Measurements from ENCODE around the gene CCND2.
A peak's percentile ranks its signal among the peaks of the same experiment; 100 is the strongest.

Gene CCND2

GRCh38 chr12:4276524-4277204, 3.1 kb downstream of the CCND2 start:
- peak overlapping the region; percentile 97 for H3K4me3 ChIP-seq (ENCODE audit: low read length)
- TF ChIP-seq CTCF (IDR thresholded peaks at IDR 0.05; ENCODE audit: insufficient read depth, low read depth, low read length, missing control alignments): peak; percentile 94
- peak; percentile 89 for DNase-seq (ENCODE audit: low read depth)

- DNase-seq (ENCODE audit: low read depth): no peak
- TF ChIP-seq CTCF (IDR thresholded peaks at IDR 0.05; ENCODE audit: insufficient read depth, low read depth, low read length, missing control alignments): no peak
- H3K4me3 ChIP-seq (ENCODE audit: low read length): no peak overlapping the region
Observed at GRCh38 chr12:4277205-4277543, 3.6 kb downstream of the CCND2 start.

GRCh38 chr12:4277857-4278256, 4.3 kb downstream of the CCND2 start:
- H3K4me3 ChIP-seq (ENCODE audit: low read length): no peak overlapping the region
- DNase-seq (ENCODE audit: low read depth): no peak
- TF ChIP-seq CTCF (IDR thresholded peaks at IDR 0.05; ENCODE audit: insufficient read depth, low read depth, low read length, missing control alignments): no peak

GRCh38 chr12:4278329-4279197, 5.0 kb downstream of the CCND2 start:
- no peak for TF ChIP-seq CTCF (IDR thresholded peaks at IDR 0.05; ENCODE audit: insufficient read depth, low read depth, low read length, missing control alignments)
- no peak overlapping the region for H3K4me3 ChIP-seq (ENCODE audit: low read length)
- DNase-seq (ENCODE audit: low read depth): no peak

- TF ChIP-seq CTCF (IDR thresholded peaks at IDR 0.05; ENCODE audit: insufficient read depth, low read depth, low read length, missing control alignments): no peak
- no peak for DNase-seq (ENCODE audit: low read depth)
- no peak overlapping the region for H3K4me3 ChIP-seq (ENCODE audit: low read length)
Observed at GRCh38 chr12:4279198-4279690, 5.7 kb downstream of the CCND2 start.

- no peak for TF ChIP-seq CTCF (IDR thresholded peaks at IDR 0.05; ENCODE audit: insufficient read depth, low read depth, low read length, missing control alignments)
- DNase-seq (ENCODE audit: low read depth): no peak
- H3K4me3 ChIP-seq (ENCODE audit: low read length): no peak overlapping the region
Observed at GRCh38 chr12:4280351-4281163, 7.0 kb downstream of the CCND2 start.

Measured in epithelial cell of esophagus (primary cell).